HEK293 (cell line): Measurements from ENCODE around the gene VPS18.

Experiments used
- SALL2 ChIP-seq: fragments of 450-650 bp; formaldehyde crosslinking; IDR thresholded peaks from 2 replicates; pipeline ENCODE4 v1.5.0; 2017; ENCODE audit warnings: missing biosample characterization, mild to moderate bottlenecking, missing genetic modification characterization, borderline replicate concordance
- ZBTB11 ChIP-seq: fragments of 450-650 bp; formaldehyde crosslinking; conservative IDR thresholded peaks from 2 replicates; pipeline ENCODE4 v1.5.1; 2016; ENCODE audit warnings: low read depth, missing biosample characterization, missing genetic modification characterization
- ZFP3 ChIP-seq: fragments of 450-650 bp; formaldehyde crosslinking; IDR thresholded peaks from 2 replicates; pipeline ENCODE4 v1.5.1; 2016; ENCODE audit warnings: low read depth, missing biosample characterization, missing genetic modification characterization
- ZNF10 ChIP-seq: fragments of 450-650 bp; formaldehyde crosslinking; IDR thresholded peaks from 2 replicates; pipeline ENCODE4 v1.5.1; 2017; ENCODE audit warnings: missing biosample characterization, missing genetic modification characterization
- ZNF148 ChIP-seq: fragments of 450-650 bp; formaldehyde crosslinking; IDR thresholded peaks from 2 replicates; pipeline ENCODE4 v1.5.0; 2017; ENCODE audit warnings: missing biosample characterization, missing genetic modification characterization, borderline replicate concordance
- ZNF311 ChIP-seq: fragments of 450-650 bp; formaldehyde crosslinking; IDR thresholded peaks from 2 replicates; pipeline ENCODE4 v1.5.1; 2017; ENCODE audit warnings: missing biosample characterization, missing genetic modification characterization, borderline replicate concordance
- ZNF404 ChIP-seq: fragments of 450-650 bp; formaldehyde crosslinking; IDR thresholded peaks from 2 replicates; pipeline ENCODE4 v1.5.1; 2017; ENCODE audit warnings: missing biosample characterization, missing genetic modification characterization
- ZNF433 ChIP-seq: fragments of 450-650 bp; formaldehyde crosslinking; IDR thresholded peaks from 2 replicates; pipeline ENCODE4 v1.5.1; 2016; ENCODE audit warnings: missing biosample characterization, missing genetic modification characterization, low read depth
- ZNF473 ChIP-seq: fragments of 450-650 bp; formaldehyde crosslinking; IDR thresholded peaks from 2 replicates; pipeline ENCODE4 v1.5.1; 2017; ENCODE audit warnings: missing biosample characterization, missing genetic modification characterization
- ZNF48 ChIP-seq: fragments of 450-650 bp; formaldehyde crosslinking; IDR thresholded peaks from 2 replicates; pipeline ENCODE4 v1.5.1; 2016; ENCODE audit warnings: missing biosample characterization, missing genetic modification characterization
- ZNF704 ChIP-seq: fragments of 450-650 bp; formaldehyde crosslinking; IDR thresholded peaks from 2 replicates; pipeline ENCODE4 v1.5.1; 2016; ENCODE audit warnings: missing biosample characterization, missing genetic modification characterization
- ZNF76 ChIP-seq: fragments of 450-650 bp; formaldehyde crosslinking; IDR thresholded peaks from 2 replicates; pipeline ENCODE4; 2016; ENCODE audit warnings: low read depth, missing biosample characterization, missing genetic modification characterization, borderline replicate concordance
- ZSCAN30 ChIP-seq: fragments of 450-650 bp; IDR thresholded peaks from 2 replicates; pipeline ENCODE4 v1.5.1; 2018; ENCODE audit warnings: missing biosample characterization, mild to moderate bottlenecking, missing genetic modification characterization, moderate library complexity

The VPS18 gene

GRCh38 chr15:40952901-40953712 is 58.9 kb downstream of the VPS18 start, which contains the start of gene CHAC1 (continued):
- no peak for TF ChIP-seq ZNF311 (tag by site-specific recombination)
- TF ChIP-seq ZFP3 (tag by site-specific recombination): no peak
- TF ChIP-seq SALL2 (tag by site-specific recombination): no peak
- TF ChIP-seq ZNF473 (tag by site-specific recombination): no peak
- TF ChIP-seq ZNF404 (tag by site-specific recombination): no peak
- TF ChIP-seq ZNF433 (tag by site-specific recombination): no peak
- TF ChIP-seq ZNF148 (tag by site-specific recombination): no peak
- TF ChIP-seq ZSCAN30 (tag by site-specific recombination): peak; percentile 81
- no peak for TF ChIP-seq ZNF48
- no peak; the same call in 1 of the 2 replicates for TF ChIP-seq ZBTB11 (tag by site-specific recombination)
- TF ChIP-seq ZNF76 (tag by site-specific recombination): peak; percentile 80; the same call in 1 of the 2 replicates
- no peak for TF ChIP-seq ZNF10 (tag by site-specific recombination)
- TF ChIP-seq ZNF704 (tag by site-specific recombination): peak; percentile 52; the same call in 1 of the 2 replicates
